HPDE6-E6E7 (cell line): Measurements from ENCODE around the gene EYS.

Source experiments
- DNase-seq: peaks from one replicate; pipeline ENCODE4 v3.0.0; 2011; ENCODE audit warnings: missing footprints; ENCODE audit errors: extremely low spot score

Gene EYS

GRCh38 chr6:65221153-65221552 is 485.9 kb downstream of the EYS start:
- DNase-seq: no peak

GRCh38 chr6:65202738-65203137 is 504.3 kb downstream of the EYS start:
- DNase-seq: no peak

- DNase-seq: no peak
These were observed 507.3 kb downstream of the EYS start for GRCh38 chr6:65199683-65200082.

- DNase-seq: no peak
These were observed 507.9 kb downstream of the EYS start for GRCh38 chr6:65199121-65199520.

GRCh38 chr6:65191471-65191870 is 515.6 kb downstream of the EYS start:
- no peak for DNase-seq

GRCh38 chr6:65189236-65189881 is 517.7 kb downstream of the EYS start:
- DNase-seq: no peak

- DNase-seq: no peak
These were observed 520.2 kb downstream of the EYS start for GRCh38 chr6:65186826-65187225.

- DNase-seq: no peak
These were observed 524.3 kb downstream of the EYS start for GRCh38 chr6:65182681-65183080.

- DNase-seq: no peak
These were observed 536.8 kb downstream of the EYS start for GRCh38 chr6:65170273-65170672.

- DNase-seq: no peak
These were observed 545.4 kb downstream of the EYS start for GRCh38 chr6:65161661-65162060.

- DNase-seq: no peak
These were observed 550.0 kb downstream of the EYS start for GRCh38 chr6:65157025-65157424.

- DNase-seq: no peak
These were observed 551.9 kb downstream of the EYS start for GRCh38 chr6:65155083-65155482.

- no peak for DNase-seq
These were observed 557.2 kb downstream of the EYS start for GRCh38 chr6:65149841-65150240.

GRCh38 chr6:65148839-65149238 is 558.2 kb downstream of the EYS start:
- DNase-seq: no peak

- no peak for DNase-seq
These were observed 571.5 kb downstream of the EYS start for GRCh38 chr6:65135567-65135966.

GRCh38 chr6:65126667-65127066 is 580.4 kb downstream of the EYS start:
- DNase-seq: no peak

- no peak for DNase-seq
These were observed 583.5 kb downstream of the EYS start for GRCh38 chr6:65123521-65123920.

- DNase-seq: no peak
These were observed 589.1 kb downstream of the EYS start for GRCh38 chr6:65117817-65118409.

- DNase-seq: no peak
These were observed 590.7 kb downstream of the EYS start for GRCh38 chr6:65116326-65116725.

GRCh38 chr6:65113581-65113980 is 593.4 kb downstream of the EYS start:
- no peak for DNase-seq

GRCh38 chr6:65112435-65112834 is 594.6 kb downstream of the EYS start:
- DNase-seq: no peak

GRCh38 chr6:65110031-65110430 is 597.0 kb downstream of the EYS start:
- peak; percentile 4 for DNase-seq

- no peak for DNase-seq
These were observed 608.7 kb downstream of the EYS start for GRCh38 chr6:65098349-65098748.

GRCh38 chr6:65091561-65091960 is 615.5 kb downstream of the EYS start:
- no peak for DNase-seq
